T-helper 17 cell (primary cell): ENCODE results near the gene DISP3. TPM values are rescaled to one million over a fixed set of nuclear protein-coding genes. Genes with fewer than 3 reads are reported as not detected.

Experiments used
- ATAC-seq: fragments of 150-1000 bp; cut with Tn5 transposase; 2 replicates; pipeline ENCODE4 v1.10.0; 2021; ENCODE audit warnings: mild to moderate bottlenecking, moderate library complexity
- DNase-seq, 3 donors: peaks; one replicate each; pipeline versions ENCODE4 v3.0.0 to v3.0.0-alpha.2; 2020 to 2021
- H3K9me3 ChIP-seq: one replicate; pipeline ENCODE4 v1.7.0; 2013; ENCODE audit warnings: low read length, mild to moderate bottlenecking; ENCODE audit not compliant: control insufficient read depth, poor library complexity, severe bottlenecking
- H3K27ac Mint-ChIP-seq: one replicate; pipeline ENCODE4 v1.8.0; 2022; ENCODE audit warnings: mild to moderate bottlenecking, moderate library complexity, mixed read lengths
- H3K27me3 Mint-ChIP-seq: one replicate; pipeline ENCODE4 v1.8.0; 2022; ENCODE audit warnings: mixed read lengths
- H3K36me3 Mint-ChIP-seq: one replicate; pipeline ENCODE4 v1.8.0; 2022; ENCODE audit warnings: low read depth, mixed read lengths
- H3K4me1 Mint-ChIP-seq: one replicate; pipeline ENCODE4 v1.8.0; 2022; ENCODE audit warnings: mild to moderate bottlenecking, mixed read lengths
- H3K4me3 Mint-ChIP-seq: one replicate; pipeline ENCODE4 v1.8.0; 2022; ENCODE audit warnings: mild to moderate bottlenecking, moderate library complexity, mixed read lengths
- total RNA-seq, 4 donors: library from RNA in 2 of 4; stranded (reverse) in 2 of 4; gene quantifications; one replicate each; pipeline ENCODE4 v1.2.3 and lab custom pipeline; 2022 to 2026

DISP3 gene
- total RNA-seq, 2 donors from 2014 or later = 0.70 to 1.1 TPM

DNA sequence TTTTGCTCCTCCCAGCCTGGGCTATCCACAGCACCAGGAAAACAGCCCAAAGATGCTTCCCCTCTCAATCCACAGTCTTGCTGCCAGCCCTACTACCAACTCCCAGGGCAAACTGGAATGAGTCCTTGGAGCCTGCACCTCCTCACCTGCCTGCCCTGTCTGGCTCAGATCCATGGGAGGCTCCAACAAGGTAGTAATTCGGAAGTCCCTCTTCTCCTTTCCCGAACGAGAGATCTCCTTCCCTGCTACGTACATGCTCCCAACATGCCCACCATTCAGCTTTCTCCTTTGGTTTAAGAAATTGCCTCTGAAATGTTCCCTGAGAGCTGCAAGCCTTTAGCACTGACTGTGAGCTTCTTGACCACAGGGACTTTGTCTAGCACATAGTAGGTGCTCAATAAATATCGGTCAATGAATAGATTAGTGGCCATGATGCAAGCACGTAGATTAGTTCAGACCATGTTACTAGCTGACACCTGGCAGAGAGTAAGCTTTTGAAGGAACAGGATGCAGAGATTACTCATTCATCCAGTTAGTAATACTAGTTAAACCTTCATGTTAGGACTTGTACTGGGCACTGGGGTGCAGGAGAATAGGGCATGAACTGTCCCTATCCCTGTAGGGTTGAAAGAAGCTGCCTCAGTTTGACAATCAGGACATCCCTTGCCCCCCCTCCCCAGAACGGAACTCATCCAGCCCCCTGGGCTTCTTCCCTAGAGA is 80.1 kb downstream of the DISP3 start:
- H3K27me3 Mint-ChIP-seq = peaks cover 83% of the 10 kb centered on the region
- H3K4me3 Mint-ChIP-seq = no peak overlapping the region
- no peaks in the 10 kb centered on the region for H3K9me3 ChIP-seq
- no peak overlapping the region for H3K27ac Mint-ChIP-seq
- no peak for DNase-seq
- ATAC-seq = no peak
- peaks cover 10% of the 10 kb centered on the region for H3K4me1 Mint-ChIP-seq
- peaks cover 3% of the 10 kb centered on the region for H3K36me3 Mint-ChIP-seq

DNA sequence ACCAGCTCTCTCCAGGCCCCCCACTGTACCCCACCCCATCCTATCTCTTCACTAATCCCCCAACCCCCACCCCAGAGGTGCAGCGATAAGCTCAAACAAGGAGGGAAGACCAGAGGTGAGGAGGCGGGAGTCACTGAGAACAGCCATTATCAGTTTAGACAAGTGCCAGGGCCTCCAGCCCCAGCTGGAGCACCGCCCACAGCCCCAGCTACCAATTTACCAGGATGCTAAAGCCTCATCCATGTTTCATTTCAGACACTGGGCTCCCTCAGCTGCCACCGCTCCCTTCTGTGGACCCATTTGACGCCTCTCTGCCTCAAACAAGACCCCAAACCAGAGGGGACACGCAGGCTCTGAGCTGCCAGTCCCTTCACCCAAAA is 80.6 kb downstream of the DISP3 start:
- DNase-seq (no peak), ATAC-seq (no peak)
- no peak overlapping the region for H3K4me3 Mint-ChIP-seq
- peaks cover 10% of the 10 kb centered on the region for H3K4me1 Mint-ChIP-seq
- no peak overlapping the region for H3K27ac Mint-ChIP-seq
- H3K27me3 Mint-ChIP-seq = peaks cover 79% of the 10 kb centered on the region
- peaks cover 3% of the 10 kb centered on the region for H3K36me3 Mint-ChIP-seq
- H3K9me3 ChIP-seq = no peaks in the 10 kb centered on the region

- Mint-ChIP-seq H3K27ac (no peak overlapping the region), H3K4me3 (no peak overlapping the region), H3K27me3 (peaks cover 76% of the 10 kb centered on the region), H3K4me1 (peaks cover 10% of the 10 kb centered on the region), H3K36me3 (peaks cover 3% of the 10 kb centered on the region)
- no peaks in the 10 kb centered on the region for H3K9me3 ChIP-seq
- no peak for ATAC-seq
- no peak for DNase-seq
These were observed 81.1 kb downstream of the DISP3 start for GRCh38 chr1:11560061-11560460.

DNA sequence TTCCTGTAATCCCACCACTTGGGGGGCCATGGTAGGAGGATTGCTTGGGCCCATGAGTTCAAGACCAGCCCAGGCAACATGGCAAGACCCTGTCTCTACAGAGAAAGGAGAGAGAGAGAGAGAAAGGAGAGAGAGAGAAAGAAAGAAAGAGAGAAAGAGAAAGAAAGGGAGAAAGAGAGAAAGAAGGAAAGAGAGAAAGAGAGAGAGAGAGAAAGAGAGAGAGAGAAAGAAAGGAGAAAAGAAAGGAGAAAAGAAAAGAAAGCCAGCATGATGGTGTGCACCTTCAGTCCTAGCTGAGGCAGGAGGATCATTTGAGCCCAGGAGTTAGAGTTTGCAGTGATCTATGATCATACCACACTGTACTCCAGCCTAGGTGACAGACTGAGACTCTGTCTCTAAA is 82.8 kb downstream of the DISP3 start:
- Mint-ChIP-seq H3K27me3 (peaks cover 74% of the 10 kb centered on the region), H3K4me1 (peaks cover 10% of the 10 kb centered on the region), H3K36me3 (peaks cover 3% of the 10 kb centered on the region), H3K4me3 (no peak overlapping the region), H3K27ac (no peak overlapping the region)
- DNase-seq (no peak), ATAC-seq (no peak)
- H3K9me3 ChIP-seq = no peaks in the 10 kb centered on the region

DNA sequence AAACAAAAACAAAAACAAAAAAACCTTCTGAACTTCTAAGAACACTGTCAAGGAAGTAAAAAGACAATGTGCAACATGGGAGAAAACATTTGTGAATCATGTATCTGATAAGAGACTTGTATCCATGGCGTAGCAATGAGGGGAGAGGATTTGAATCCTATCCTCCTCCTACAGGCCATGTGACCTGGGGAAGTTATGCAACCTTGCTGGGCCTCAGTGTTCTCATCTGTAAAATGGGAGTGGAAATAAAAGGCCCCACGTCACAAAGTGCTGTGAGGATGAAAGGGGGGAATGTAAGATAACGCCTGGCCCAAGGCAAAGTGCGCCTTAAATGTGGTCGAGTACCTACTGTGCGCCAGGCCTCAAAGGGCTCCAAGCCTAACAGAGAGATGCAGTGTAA is 83.7 kb downstream of the DISP3 start:
- Mint-ChIP-seq H3K4me1 (peaks cover 10% of the 10 kb centered on the region), H3K36me3 (peaks cover 3% of the 10 kb centered on the region), H3K27ac (no peak overlapping the region), H3K4me3 (no peak overlapping the region), H3K27me3 (peaks cover 74% of the 10 kb centered on the region)
- no peak for DNase-seq
- ATAC-seq = no peak
- H3K9me3 ChIP-seq = no peaks in the 10 kb centered on the region

- Mint-ChIP-seq H3K27me3 (peaks cover 74% of the 10 kb centered on the region), H3K4me3 (no peak overlapping the region), H3K27ac (peak overlapping the region; percentile 54), H3K4me1 (peaks cover 7% of the 10 kb centered on the region), H3K36me3 (peaks cover 5% of the 10 kb centered on the region)
- ATAC-seq = no peak
- H3K9me3 ChIP-seq = no peaks in the 10 kb centered on the region
- DNase-seq = no peak
These were observed 84.7 kb downstream of the DISP3 start for GRCh38 chr1:11563560-11564069.

- peak overlapping the region; percentile 54 for H3K27ac Mint-ChIP-seq
- no peaks in the 10 kb centered on the region for H3K9me3 ChIP-seq
- H3K27me3 Mint-ChIP-seq = peaks cover 72% of the 10 kb centered on the region
- DNase-seq (no peak), ATAC-seq (no peak)
- peaks cover 9% of the 10 kb centered on the region for H3K4me1 Mint-ChIP-seq
- peaks cover 7% of the 10 kb centered on the region for H3K36me3 Mint-ChIP-seq
- H3K4me3 Mint-ChIP-seq = no peak overlapping the region
These were observed 85.3 kb downstream of the DISP3 start for GRCh38 chr1:11564237-11564636.

GRCh38 chr1:11566042-11566850 is 87.3 kb downstream of the DISP3 start:
- Mint-ChIP-seq H3K36me3 (peaks cover 8% of the 10 kb centered on the region), H3K4me3 (no peak overlapping the region), H3K27me3 (peaks cover 82% of the 10 kb centered on the region), H3K27ac (no peak overlapping the region), H3K4me1 (peaks cover 9% of the 10 kb centered on the region)
- ATAC-seq (no peak), DNase-seq (no peak)
- H3K9me3 ChIP-seq = no peaks in the 10 kb centered on the region

- H3K9me3 ChIP-seq = no peaks in the 10 kb centered on the region
- peaks cover 7% of the 10 kb centered on the region for H3K4me1 Mint-ChIP-seq
- ATAC-seq (no peak), DNase-seq (no peak)
- H3K27ac Mint-ChIP-seq = no peak overlapping the region
- no peak overlapping the region for H3K4me3 Mint-ChIP-seq
- H3K27me3 Mint-ChIP-seq = peaks cover 80% of the 10 kb centered on the region
- peaks cover 4% of the 10 kb centered on the region for H3K36me3 Mint-ChIP-seq
These were observed 88.5 kb downstream of the DISP3 start for GRCh38 chr1:11567244-11568065.

- H3K9me3 ChIP-seq = no peaks in the 10 kb centered on the region
- no peak for DNase-seq
- no peak for ATAC-seq
- peaks cover 72% of the 10 kb centered on the region for H3K27me3 Mint-ChIP-seq
- H3K36me3 Mint-ChIP-seq = peaks cover 4% of the 10 kb centered on the region
- H3K4me3 Mint-ChIP-seq = no peak overlapping the region
- peaks cover 6% of the 10 kb centered on the region for H3K4me1 Mint-ChIP-seq
- no peak overlapping the region for H3K27ac Mint-ChIP-seq
These were observed 89.7 kb downstream of the DISP3 start for GRCh38 chr1:11568687-11569086.

- Mint-ChIP-seq H3K27ac (no peak overlapping the region), H3K4me1 (peaks cover 4% of the 10 kb centered on the region), H3K27me3 (peaks cover 66% of the 10 kb centered on the region), H3K4me3 (no peak overlapping the region), H3K36me3 (peaks cover 4% of the 10 kb centered on the region)
- ATAC-seq (no peak), DNase-seq (no peak)
- no peaks in the 10 kb centered on the region for H3K9me3 ChIP-seq
These were observed 90.6 kb downstream of the DISP3 start for GRCh38 chr1:11569551-11569950.

- Mint-ChIP-seq H3K27me3 (peaks cover 66% of the 10 kb centered on the region), H3K27ac (no peak overlapping the region), H3K4me1 (peaks cover 4% of the 10 kb centered on the region), H3K36me3 (peaks cover 4% of the 10 kb centered on the region), H3K4me3 (peak overlapping the region; percentile 31)
- DNase-seq = no peak
- ATAC-seq = no peak
- H3K9me3 ChIP-seq = no peaks in the 10 kb centered on the region
These were observed 91.0 kb downstream of the DISP3 start for GRCh38 chr1:11569954-11570353.

DNA sequence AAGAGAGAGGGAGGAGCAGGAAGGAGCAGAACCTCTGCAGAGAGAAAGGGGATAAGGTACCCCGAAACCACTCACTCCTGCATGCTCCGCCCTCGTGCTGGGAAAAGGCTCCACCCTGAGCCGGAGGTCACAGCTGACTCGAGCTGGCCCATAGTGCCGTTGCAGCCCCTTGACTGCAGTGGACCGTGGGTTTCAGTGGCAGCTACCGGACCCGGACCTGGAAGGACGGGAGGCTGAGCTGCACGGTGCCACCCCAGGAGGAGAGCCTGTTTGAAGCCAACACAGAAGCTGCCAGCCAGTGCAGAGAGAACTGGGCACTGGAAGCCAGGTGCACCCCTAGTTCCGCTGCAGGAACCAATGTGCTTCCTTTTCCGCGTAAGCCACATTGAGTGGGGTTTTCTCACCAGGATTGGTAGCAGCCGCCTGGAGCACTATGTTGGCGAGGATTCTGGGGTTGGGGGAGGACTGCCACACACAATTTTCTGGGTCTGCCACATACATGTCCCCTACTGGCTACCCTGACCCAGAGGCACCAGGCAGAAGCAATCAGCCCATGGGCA is 91.9 kb downstream of the DISP3 start:
- peaks cover 4% of the 10 kb centered on the region for H3K4me1 Mint-ChIP-seq
- H3K27me3 Mint-ChIP-seq = peaks cover 60% of the 10 kb centered on the region
- H3K27ac Mint-ChIP-seq = no peak overlapping the region
- DNase-seq (no peak), ATAC-seq (no peak)
- no peaks in the 10 kb centered on the region for H3K9me3 ChIP-seq
- peaks cover 4% of the 10 kb centered on the region for H3K36me3 Mint-ChIP-seq
- no peak overlapping the region for H3K4me3 Mint-ChIP-seq
